Mesenchymal stem cell (in vitro differentiated cells and primary cell): ENCODE data around the gene CPA2. TPM values are rescaled to one million over a fixed set of nuclear protein-coding genes. Genes with fewer than 3 reads are reported as not detected.
A peak's percentile ranks its signal among the peaks of the same experiment; 100 is the strongest.

Source experiments
- DNase-seq: peaks from one replicate; pipeline ENCODE4 v3.0.0-alpha.2; 2013
- H2AFZ ChIP-seq: one replicate; pipeline ENCODE4 v1.6.1; 2013; ENCODE audit warnings: low read depth, mild to moderate bottlenecking, control low read depth, inconsistent platforms, low read length, moderate library complexity
- H2AK5ac ChIP-seq: 2 replicates; pipeline ENCODE4 v1.6.1; 2013; ENCODE audit warnings: low read length, moderate library complexity, mild to moderate bottlenecking, inconsistent platforms; ENCODE audit not compliant: severe bottlenecking
- H2BK120ac ChIP-seq: one replicate; pipeline ENCODE4 v1.6.1; 2013; ENCODE audit warnings: low read depth, mild to moderate bottlenecking, inconsistent platforms, low read length, moderate library complexity
- H2BK12ac ChIP-seq, 2 experiments: one replicate each; pipeline ENCODE4 v1.6.1; 2013; ENCODE audit warnings: inconsistent platforms in 2 of 2, low read length in 2 of 2, mild to moderate bottlenecking in 2 of 2, moderate library complexity in 2 of 2, control low read depth in 1 of 2
- H2BK15ac ChIP-seq: one replicate; pipeline ENCODE4 v1.6.1; 2013; ENCODE audit warnings: mild to moderate bottlenecking, low read depth, inconsistent platforms; ENCODE audit not compliant: poor library complexity, severe bottlenecking
- H2BK5ac ChIP-seq: 2 replicates; pipeline ENCODE4 v1.6.1; 2013; ENCODE audit warnings: low read depth, mild to moderate bottlenecking, low read length, control low read depth, inconsistent platforms; ENCODE audit not compliant: poor library complexity, severe bottlenecking
- H3K14ac ChIP-seq, 2 experiments: one replicate each; pipeline ENCODE4 v1.6.1; 2013; ENCODE audit warnings: inconsistent platforms in 2 of 2, low read length in 2 of 2, control low read depth in 1 of 2, mild to moderate bottlenecking in 1 of 2, moderate library complexity in 1 of 2
- H3K18ac ChIP-seq, 2 experiments: one replicate each; pipeline ENCODE4 v1.6.1; 2013; ENCODE audit warnings: inconsistent platforms in 2 of 2, low read length in 2 of 2, control low read depth in 1 of 2, low read depth in 1 of 2, mild to moderate bottlenecking in 1 of 2
- H3K23ac ChIP-seq, 2 experiments: one replicate each; pipeline ENCODE4 v1.6.1; 2013; ENCODE audit warnings: inconsistent platforms in 2 of 2, low read length in 2 of 2, mild to moderate bottlenecking in 2 of 2, moderate library complexity in 2 of 2, control low read depth in 1 of 2
- H3K27ac ChIP-seq: 2 replicates; pipeline ENCODE4 v1.5.1; 2013; ENCODE audit warnings: mild to moderate bottlenecking, moderate library complexity, low read length, control low read depth, inconsistent platforms; ENCODE audit not compliant: poor library complexity, severe bottlenecking
- H3K27me3 ChIP-seq, 2 experiments: 2 replicates each; pipeline versions ENCODE4 v1.6.1 to v1.7.0; 2013; ENCODE audit warnings: low read length in 2 of 2, mild to moderate bottlenecking in 2 of 2, moderate library complexity in 2 of 2, control low read depth in 1 of 2, inconsistent platforms in 1 of 2; ENCODE audit not compliant: control insufficient read depth in 1 of 2, insufficient read depth in 1 of 2
- H3K36me3 ChIP-seq, 2 experiments: 2 replicates each; pipeline versions ENCODE4 v1.6.1 to v1.7.0; 2013; ENCODE audit warnings: low read length in 2 of 2, control low read depth in 1 of 2, inconsistent platforms in 1 of 2, low read depth in 1 of 2, mild to moderate bottlenecking in 1 of 2; ENCODE audit not compliant: insufficient read depth in 2 of 2, control insufficient read depth in 1 of 2
- H3K4ac ChIP-seq, 2 experiments: one replicate each; pipeline ENCODE4 v1.6.1; 2013; ENCODE audit warnings: inconsistent platforms in 2 of 2, low read length in 2 of 2, mild to moderate bottlenecking in 2 of 2, moderate library complexity in 2 of 2, control low read depth in 1 of 2, low read depth in 1 of 2
- H3K4me1 ChIP-seq: 2 replicates; pipeline ENCODE4 v1.6.1; 2013; ENCODE audit warnings: low read depth, low read length, control low read depth; ENCODE audit not compliant: control insufficient read depth, insufficient read depth
- H3K4me2 ChIP-seq: 2 replicates; pipeline ENCODE4 v1.6.1; 2013; ENCODE audit warnings: low read length, mild to moderate bottlenecking, inconsistent platforms; ENCODE audit not compliant: poor library complexity, severe bottlenecking
- H3K4me3 ChIP-seq, 2 experiments: 2 replicates each; pipeline versions ENCODE4 v1.5.1 to v1.7.0; 2013; ENCODE audit warnings: low read length in 2 of 2, mild to moderate bottlenecking in 2 of 2, control low read depth in 1 of 2, low read depth in 1 of 2; ENCODE audit not compliant: insufficient read depth in 1 of 2
- H3K79me1 ChIP-seq: replicated peaks from 2 replicates; pipeline ENCODE4 v1.6.1; 2013; ENCODE audit warnings: mild to moderate bottlenecking, control low read depth, low read length, inconsistent platforms; ENCODE audit not compliant: poor library complexity, severe bottlenecking
- H3K9ac ChIP-seq: 2 replicates; pipeline ENCODE4 v1.7.0; 2013; ENCODE audit warnings: mild to moderate bottlenecking, low read length, moderate library complexity
- H3K9me3 ChIP-seq: 2 replicates; pipeline ENCODE4 v1.7.0; 2013; ENCODE audit warnings: mild to moderate bottlenecking, low read length; ENCODE audit not compliant: control insufficient read depth
- H4K8ac ChIP-seq: one replicate; pipeline ENCODE4 v1.6.1; 2013; ENCODE audit warnings: inconsistent platforms, mild to moderate bottlenecking, low read length, moderate library complexity
- H4K91ac ChIP-seq: one replicate; pipeline ENCODE4 v1.6.1; 2013; ENCODE audit warnings: mild to moderate bottlenecking, low read length, inconsistent platforms
- WGBS: methylation state at CpG from one replicate; pipeline ENCODE4 v1.1.7; 2013; ENCODE audit warnings: mixed read lengths; 5-methylcytosine and 5-hydroxymethylcytosine counted together
- polyA plus RNA-seq, 2 experiments: library from polyadenylated mRNA; stranded (reverse); fragments of 200-250 nt; gene quantifications; one replicate each; pipeline ENCODE4 v1.2.3, GENCODE V29; 2013

The CPA2 gene
- not detected for polyA plus RNA-seq (2013, experiment 1 of 2)
- polyA plus RNA-seq (2013, experiment 2 of 2), result 0.10 TPM

GRCh38 chr7:130266258-130266960, at the start of gene CPA2:
Gene CPA2, plus strand, starts transcription at chr7:130266863. Its CDS starts 19 bp downstream, at chr7:130266882.
- no peak within 1 kb of the TSS for H2AK5ac ChIP-seq
- WGBS, result 75% methylated on average over 2 of the region's 3 CpGs
- no peak within 1 kb of the TSS for H3K4me3 ChIP-seq

DNA sequence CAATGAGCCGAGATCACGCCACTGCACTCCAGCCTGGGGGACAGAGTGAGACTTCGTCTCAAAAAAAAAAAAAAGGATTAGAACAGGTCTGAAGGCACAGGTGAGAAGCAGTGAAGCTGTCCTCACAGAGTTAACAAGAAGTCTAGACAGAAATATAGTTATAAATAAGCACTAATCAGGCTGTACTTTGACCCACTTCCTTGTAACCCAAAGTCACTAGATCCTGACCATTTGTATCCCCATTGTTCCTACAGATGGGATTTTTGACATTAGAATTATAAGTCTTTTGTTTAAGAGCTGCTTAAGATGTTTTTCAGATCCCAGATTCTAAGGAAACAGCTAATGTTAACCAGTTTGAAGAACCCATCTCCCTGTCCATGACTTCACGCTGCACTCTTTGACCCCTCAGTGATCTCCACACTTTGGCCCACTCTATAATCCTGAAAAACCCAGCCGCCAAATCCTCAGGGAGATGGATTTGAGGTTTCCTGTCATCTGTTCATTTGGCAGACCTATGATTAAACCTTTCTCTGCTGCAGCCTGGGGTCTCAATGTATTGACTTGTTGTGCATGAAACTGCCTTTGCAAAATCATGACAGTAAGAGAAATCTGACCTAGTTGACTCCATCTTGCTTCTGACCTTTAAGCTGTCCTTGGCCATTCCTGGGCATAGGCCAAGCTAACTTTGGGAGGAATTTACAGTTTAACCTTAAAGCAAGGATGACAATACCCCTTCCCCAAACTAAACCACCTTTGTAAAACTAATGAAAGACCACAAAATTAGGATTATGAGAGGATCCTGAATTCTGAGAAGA, 47.6 kb upstream of the CPA2 start:
- Histone ChIP-seq H4K8ac (no peak overlapping the region), H3K4me3 (no peak overlapping the region), H2BK5ac (no peak overlapping the region), H3K79me1 (no peaks in the 10 kb centered on the region), H3K4me2 (no peak overlapping the region), H2AK5ac (no peak overlapping the region), H3K36me3 (no peaks in the 10 kb centered on the region), H3K4me1 (no peaks in the 10 kb centered on the region), H3K14ac (no peak overlapping the region), H2BK120ac (no peak overlapping the region), H2BK15ac (no peak overlapping the region), H3K23ac (no peak overlapping the region), H3K9ac (no peak overlapping the region), H3K9me3 (no peaks in the 10 kb centered on the region), H3K27me3 (peaks cover 0 to 5% of the 10 kb centered on the region in 2 experiments), H3K18ac (no peak overlapping the region), H4K91ac (no peak overlapping the region), H2BK12ac (no peak overlapping the region), H3K27ac (no peak overlapping the region), H2AFZ (no peak overlapping the region), H3K4ac (no peak overlapping the region)
- 98% methylated on average over 5 of the region's 5 CpGs for WGBS
- DNase-seq, result no peak

More at GRCh38 chr7:130266258-130266960, at the start of gene CPA2:
- H3K4me1 ChIP-seq, result no peaks in the 10 kb centered on the region
- peak within 1 kb of the TSS in 1 of 2 experiments; percentile 36 for H3K23ac ChIP-seq
- no peak within 1 kb of the TSS for H2BK15ac ChIP-seq
- no peak within 1 kb of the TSS for H3K18ac ChIP-seq
- no peaks in the 10 kb centered on the region for H3K79me1 ChIP-seq
- H2BK12ac ChIP-seq, result peak within 1 kb of the TSS; percentile 48 to 71
- H3K36me3 ChIP-seq, result no peaks in the 10 kb centered on the region
- peaks cover 0 to 15% of the 10 kb centered on the region in 2 experiments for H3K27me3 ChIP-seq
- peak within 1 kb of the TSS in 1 of 2 experiments; percentile 13 for H3K4ac ChIP-seq
- H4K8ac ChIP-seq, result peak within 1 kb of the TSS; percentile 7
- no peak within 1 kb of the TSS for H2BK5ac ChIP-seq
- no peak within 1 kb of the TSS for H3K4me2 ChIP-seq
- DNase-seq, result no peak
- no peak within 1 kb of the TSS for H3K27ac ChIP-seq
- no peak within 1 kb of the TSS for H3K9ac ChIP-seq
- H3K14ac ChIP-seq, result no peak within 1 kb of the TSS
- H4K91ac ChIP-seq, result no peak within 1 kb of the TSS
- H2BK120ac ChIP-seq, result no peak within 1 kb of the TSS
- peaks cover 11% of the 10 kb centered on the region for H3K9me3 ChIP-seq
- no peak within 1 kb of the TSS for H2AFZ ChIP-seq

DNA sequence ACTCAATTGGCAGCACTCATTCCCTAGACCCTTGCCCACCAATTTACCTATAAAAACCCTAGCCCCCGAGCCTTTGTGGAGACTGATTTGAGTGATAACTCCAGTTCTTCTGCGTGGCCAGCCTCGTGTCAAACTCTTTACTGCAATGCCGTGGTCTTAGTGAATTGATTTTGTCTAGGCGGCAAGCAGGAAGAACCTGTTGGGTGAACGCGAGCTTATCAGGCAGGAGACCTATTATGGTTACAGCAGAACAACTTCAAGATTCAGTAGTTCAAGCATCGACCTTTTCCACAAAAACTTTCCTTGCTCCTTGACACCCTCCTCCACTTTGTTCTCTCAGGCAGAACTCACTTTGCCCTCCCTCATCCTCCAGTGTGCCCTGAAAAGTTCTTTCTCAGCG, 46.8 kb upstream of the CPA2 start:
- 82% methylated on average over 9 of the region's 9 CpGs for WGBS

DNA sequence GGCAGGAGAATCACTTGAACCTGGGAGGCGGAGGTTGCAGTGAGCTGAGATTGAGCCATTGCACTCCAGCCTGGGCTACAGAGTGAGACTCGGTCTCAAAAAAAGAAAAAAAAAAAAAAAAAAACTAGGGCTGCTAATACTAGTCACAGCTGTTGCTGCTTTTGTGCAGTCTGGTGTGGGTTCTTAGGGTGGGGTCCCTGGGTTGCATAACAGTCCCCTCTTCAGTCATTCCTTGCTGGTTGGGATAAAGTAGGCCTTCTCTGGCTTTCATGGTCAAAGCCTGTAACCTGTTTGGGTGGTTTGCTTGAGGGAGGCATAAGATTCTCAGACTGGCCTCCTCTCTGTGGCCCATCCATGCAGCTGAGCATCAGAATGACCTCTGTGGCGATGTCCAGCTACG, 44.9 kb upstream of the CPA2 start:
- Histone ChIP-seq H2BK12ac (no peak overlapping the region), H3K4ac (no peak overlapping the region), H2AK5ac (no peak overlapping the region), H2BK15ac (no peak overlapping the region), H2AFZ (no peak overlapping the region), H3K4me3 (no peak overlapping the region), H3K27ac (no peak overlapping the region), H3K4me2 (no peak overlapping the region), H3K4me1 (no peaks in the 10 kb centered on the region), H3K27me3 (no peaks in the 10 kb centered on the region), H3K9ac (no peak overlapping the region), H2BK5ac (no peak overlapping the region), H3K79me1 (no peaks in the 10 kb centered on the region), H2BK120ac (no peak overlapping the region), H3K18ac (no peak overlapping the region), H3K14ac (no peak overlapping the region), H3K36me3 (no peaks in the 10 kb centered on the region), H3K23ac (no peak overlapping the region), H4K8ac (no peak overlapping the region), H4K91ac (no peak overlapping the region), H3K9me3 (no peaks in the 10 kb centered on the region)
- no peak for DNase-seq
- 88% methylated on average over 4 of the region's 4 CpGs for WGBS

More for the DNA sequence above, 46.8 kb upstream of the CPA2 start:
- no peak overlapping the region for H4K91ac ChIP-seq
- H2AK5ac ChIP-seq, result no peak overlapping the region
- no peak for DNase-seq
- no peaks in the 10 kb centered on the region for H3K4me1 ChIP-seq
- no peak overlapping the region for H2BK12ac ChIP-seq
- no peak overlapping the region for H3K4ac ChIP-seq
- no peaks in the 10 kb centered on the region for H3K9me3 ChIP-seq
- no peaks in the 10 kb centered on the region for H3K36me3 ChIP-seq
- no peak overlapping the region for H3K14ac ChIP-seq
- H3K27ac ChIP-seq, result no peak overlapping the region
- peaks cover 0 to 5% of the 10 kb centered on the region in 2 experiments for H3K27me3 ChIP-seq
- no peak overlapping the region for H2BK120ac ChIP-seq
- H3K4me2 ChIP-seq, result no peak overlapping the region
- no peak overlapping the region for H2BK5ac ChIP-seq
- H4K8ac ChIP-seq, result no peak overlapping the region
- H3K79me1 ChIP-seq, result no peaks in the 10 kb centered on the region
- no peak overlapping the region for H2AFZ ChIP-seq
- no peak overlapping the region for H3K9ac ChIP-seq
- no peak overlapping the region for H2BK15ac ChIP-seq
- no peak overlapping the region for H3K18ac ChIP-seq
- H3K4me3 ChIP-seq, result no peak overlapping the region
- H3K23ac ChIP-seq, result no peak overlapping the region
